GM12873 (cell line): ENCODE data around the gene PIAS1.

Source experiments
- CTCF ChIP-seq: IDR thresholded peaks from 2 replicates; pipeline ENCODE4 v1.5.1; 2012; ENCODE audit warnings: low read depth, mild to moderate bottlenecking, moderate library complexity, low read length, control low read depth; ENCODE audit not compliant: insufficient read depth; ENCODE audit errors: missing control alignments

The PIAS1 gene

GRCh38 chr15:68107142-68107541, 53.0 kb downstream of the PIAS1 start:
- no peak for TF ChIP-seq CTCF

- no peak for TF ChIP-seq CTCF
These were observed 58.6 kb downstream of the PIAS1 start for GRCh38 chr15:68112706-68113105.

- TF ChIP-seq CTCF: no peak
These were observed 59.2 kb downstream of the PIAS1 start for GRCh38 chr15:68113273-68113672.

DNA sequence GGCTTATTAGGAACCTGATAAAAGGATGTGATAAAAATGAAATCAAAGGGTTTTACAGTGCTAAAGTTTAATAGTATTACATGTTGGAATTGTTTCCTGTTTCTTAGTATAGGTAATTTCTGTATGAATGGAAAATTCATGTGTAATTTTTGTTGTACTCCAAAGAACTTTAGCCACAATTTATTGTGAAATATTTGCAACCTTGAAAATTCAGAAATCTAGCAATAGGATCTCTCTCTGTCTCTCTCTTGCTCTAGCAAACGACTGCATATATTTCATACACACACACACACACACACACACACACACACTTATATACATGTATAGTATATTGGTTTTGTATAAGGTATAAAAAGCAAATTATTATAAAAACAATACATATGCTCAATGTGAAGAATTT, 59.6 kb downstream of the PIAS1 start:
- TF ChIP-seq CTCF: no peak

DNA sequence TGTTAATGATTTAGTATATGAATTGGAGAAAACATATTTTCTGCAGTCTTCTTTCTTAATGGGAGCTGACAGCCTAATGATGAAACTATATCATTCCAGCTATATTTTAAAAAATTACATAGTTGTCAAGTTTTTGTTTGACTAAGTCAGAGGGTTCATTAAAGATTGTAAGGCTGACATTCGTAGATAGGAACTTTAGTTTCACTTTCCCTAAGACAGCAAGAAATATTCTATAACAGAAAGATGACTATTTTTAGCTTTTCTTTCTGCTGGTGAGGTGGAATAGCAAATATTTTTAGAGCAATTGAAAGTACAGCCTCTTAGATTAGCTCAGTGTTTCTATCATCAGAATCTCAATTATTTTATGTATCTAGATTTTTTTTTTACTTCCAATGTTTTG, 60.2 kb downstream of the PIAS1 start:
- no peak for TF ChIP-seq CTCF

DNA sequence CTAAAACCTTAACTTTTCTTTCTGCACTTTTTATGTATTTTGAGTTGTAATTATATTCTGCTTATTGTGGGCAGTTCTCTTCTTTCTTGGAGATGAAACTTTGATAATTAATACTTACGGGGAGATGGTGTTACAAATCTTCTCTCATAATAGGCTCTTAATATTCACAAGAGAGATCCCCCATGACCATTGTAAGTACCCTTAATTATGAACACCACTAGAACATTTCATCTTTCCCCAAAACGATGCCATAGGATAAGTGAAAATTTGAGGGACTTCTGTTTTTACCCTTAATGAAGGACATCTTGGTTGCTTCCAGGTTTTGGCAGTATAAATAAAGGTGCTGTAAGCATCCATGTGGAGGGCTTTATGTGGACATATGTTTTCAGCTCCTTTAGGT, 60.7 kb downstream of the PIAS1 start:
- no peak for TF ChIP-seq CTCF

- no peak for TF ChIP-seq CTCF
These were observed 70.6 kb downstream of the PIAS1 start for GRCh38 chr15:68124700-68125099.
